ENCODE data around the gene UGDH.
"Not testable (repeated sequence)": the region's sequence is repeated elsewhere in the genome, so short reads cannot be mapped to it uniquely, and the experiment has no call there.

The UGDH gene

DNA sequence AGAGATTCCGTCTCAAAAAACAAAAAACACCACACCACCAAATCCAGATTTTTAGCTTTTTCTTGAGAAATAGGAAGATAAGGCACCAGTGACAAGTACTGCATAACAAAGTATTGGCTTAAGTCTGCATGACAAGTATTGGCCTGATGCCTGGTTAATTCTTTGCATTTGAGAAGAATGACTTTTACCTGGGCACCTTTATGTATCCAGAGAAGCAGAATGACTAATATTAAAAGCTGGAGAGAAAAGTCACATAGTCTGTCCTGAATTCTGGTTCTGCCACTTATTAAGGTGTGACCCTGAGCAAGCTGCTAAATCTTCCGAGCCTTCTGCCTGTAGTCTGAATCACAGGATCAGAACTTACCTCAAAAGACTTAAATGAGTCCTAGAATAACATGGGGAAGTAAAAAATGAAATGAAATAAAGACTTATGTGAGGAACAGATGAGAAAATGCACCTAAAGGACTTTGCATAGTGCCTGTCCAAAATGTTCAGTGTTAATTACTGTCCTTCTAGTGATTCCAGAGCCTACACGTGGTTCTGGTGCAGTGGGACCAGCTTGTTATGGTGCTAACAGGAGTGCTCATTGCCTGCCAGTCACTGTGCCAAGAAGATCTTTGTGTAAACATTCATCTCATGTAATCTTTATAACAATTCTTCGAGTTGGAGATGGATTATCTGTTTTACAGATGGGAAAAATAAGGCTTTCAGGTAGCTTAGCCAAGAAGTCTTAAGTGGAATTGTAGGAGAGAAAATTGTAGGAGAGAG, 31.6 kb downstream of the UGDH start:
- DNase-seq (ENCODE audit: low read depth in 2 of 2) = no peak

DNA sequence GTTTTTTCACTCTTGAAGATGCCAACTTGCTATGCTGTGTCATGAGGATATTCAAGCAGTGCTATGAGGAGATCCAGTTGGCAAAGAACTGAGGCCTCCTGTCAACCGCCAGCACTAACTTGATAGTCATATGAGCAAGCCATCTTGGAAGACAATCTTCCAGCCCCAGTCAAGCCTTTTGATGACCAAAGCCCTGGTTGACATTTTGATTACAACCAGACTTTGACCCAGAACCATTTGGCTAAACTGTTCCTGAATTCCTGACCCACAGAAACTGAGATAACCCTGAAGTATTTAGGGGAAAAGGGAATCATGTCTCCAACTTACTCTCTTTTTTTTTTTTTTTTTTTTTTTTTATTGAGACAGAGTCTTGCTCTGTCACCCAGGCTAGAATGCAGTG, 32.9 kb downstream of the UGDH start:
- DNase-seq (ENCODE audit: low read depth in 2 of 2) = no peak

GRCh38 chr4:39490322-39490721, 36.9 kb downstream of the UGDH start:
- no peak for DNase-seq (ENCODE audit: low read depth in 2 of 2)

DNA sequence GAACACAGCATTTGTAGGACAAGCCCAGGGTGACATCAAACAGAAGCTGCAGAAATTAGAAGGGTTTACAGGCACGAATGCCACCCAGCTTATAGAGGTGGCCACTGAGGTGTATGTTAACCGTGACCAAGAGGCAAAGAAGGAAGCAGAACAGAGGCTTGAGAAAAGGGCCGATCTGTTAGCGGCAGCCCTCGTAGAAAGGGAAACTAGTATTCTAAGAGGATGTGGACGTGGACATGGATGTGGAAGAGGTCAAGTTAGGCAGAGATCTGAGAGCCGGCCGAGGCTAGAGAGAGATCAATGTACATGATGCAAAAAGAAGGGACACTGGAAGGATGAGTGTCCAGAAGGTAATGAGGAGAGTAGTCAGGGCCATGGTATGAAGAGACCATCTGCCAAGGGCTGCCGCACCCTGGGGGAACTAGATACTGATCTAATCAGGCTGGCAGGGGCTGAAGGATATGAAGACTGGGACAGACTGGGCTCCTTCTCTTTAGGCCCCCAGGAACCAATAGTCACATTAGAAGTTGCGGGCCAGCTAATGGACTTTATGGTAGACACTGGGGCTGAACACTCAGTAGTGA, 40.9 kb downstream of the UGDH start:
- DNase-seq (ENCODE audit: low read depth in 2 of 2) = no peak

- DNase-seq (ENCODE audit: low read depth in 2 of 2) = no peak
Measured at GRCh38 chr4:39484582-39485272, 42.5 kb downstream of the UGDH start.

- DNase-seq (ENCODE audit: low read depth in 2 of 2) = no peak
Measured at GRCh38 chr4:39480902-39481695, 46.1 kb downstream of the UGDH start.

GRCh38 chr4:39480251-39480650, 47.0 kb downstream of the UGDH start:
- no peak for DNase-seq (ENCODE audit: low read depth in 2 of 2)

DNA sequence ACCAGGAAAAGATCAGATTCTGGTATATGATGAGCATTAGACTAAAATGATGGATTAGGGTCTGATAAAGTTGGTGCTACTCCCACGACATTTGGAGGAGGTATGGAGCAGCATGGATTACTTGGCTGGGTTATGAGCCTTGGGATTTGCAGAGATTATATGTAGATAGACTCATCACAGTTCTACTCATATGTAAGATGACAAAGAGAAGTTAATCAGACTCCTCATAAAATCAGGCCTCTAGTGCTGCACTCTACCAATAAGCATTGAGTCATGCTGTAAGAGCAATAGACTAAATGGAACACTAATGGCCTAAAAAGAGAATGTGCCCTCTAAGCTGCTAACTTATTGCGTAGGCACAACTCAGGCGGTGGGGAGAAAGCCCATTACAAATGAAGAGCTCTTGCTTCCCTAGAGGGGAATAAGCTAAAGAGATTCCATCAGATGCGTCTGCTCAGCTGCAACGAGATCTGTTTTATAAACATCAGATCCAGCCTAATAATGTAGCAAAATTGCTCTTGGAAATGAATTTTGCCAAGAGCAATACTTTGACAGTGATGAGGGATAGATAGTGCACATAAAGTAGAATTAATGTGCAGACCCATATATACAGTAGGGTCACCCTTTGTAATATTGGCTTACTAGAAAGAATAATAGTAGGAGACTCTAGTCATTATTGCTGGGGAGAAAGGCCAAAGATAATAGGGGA, 50.9 kb downstream of the UGDH start:
- DNase-seq (ENCODE audit: low read depth in 2 of 2) = no peak

DNA sequence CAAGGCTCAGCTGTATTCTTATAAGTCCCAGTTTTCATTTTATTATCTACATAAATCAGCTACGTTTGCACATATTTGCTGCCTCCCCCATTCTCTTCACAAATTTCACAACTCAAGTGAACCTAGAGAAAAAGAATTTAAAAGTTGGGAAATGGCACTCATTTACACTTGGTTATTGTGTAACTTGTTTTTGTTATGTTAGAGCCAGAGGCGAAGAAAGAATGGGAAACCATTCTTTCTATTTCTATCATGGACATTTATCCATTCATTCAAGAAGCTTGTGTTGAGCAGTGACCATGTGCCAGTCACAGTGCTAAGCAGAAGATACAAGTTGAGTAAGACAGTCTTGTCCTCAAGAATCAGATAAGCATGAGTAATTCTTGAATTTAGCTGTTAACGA, 54.8 kb downstream of the UGDH start:
- no peak for DNase-seq (ENCODE audit: low read depth in 2 of 2)

DNA sequence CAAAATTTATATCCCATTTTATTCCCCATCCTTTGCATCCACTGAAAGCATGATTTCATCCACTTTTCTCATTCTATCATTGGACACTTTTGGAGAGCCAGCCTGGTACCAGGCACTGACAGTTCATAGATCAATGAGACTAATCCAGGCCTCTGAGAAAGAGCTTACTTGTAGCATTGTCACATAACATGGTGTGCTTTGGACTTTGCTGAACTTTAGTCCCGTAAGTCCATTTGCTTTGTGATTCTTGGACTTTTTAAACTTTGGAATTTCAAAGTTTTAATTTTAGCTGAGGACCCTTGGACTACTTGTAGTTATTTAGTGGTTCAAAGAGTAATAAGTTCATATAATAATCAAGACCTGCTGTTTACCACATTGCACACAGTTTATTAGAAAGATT, 56.8 kb downstream of the UGDH start:
- no peak for DNase-seq (ENCODE audit: low read depth in 2 of 2)

DNA sequence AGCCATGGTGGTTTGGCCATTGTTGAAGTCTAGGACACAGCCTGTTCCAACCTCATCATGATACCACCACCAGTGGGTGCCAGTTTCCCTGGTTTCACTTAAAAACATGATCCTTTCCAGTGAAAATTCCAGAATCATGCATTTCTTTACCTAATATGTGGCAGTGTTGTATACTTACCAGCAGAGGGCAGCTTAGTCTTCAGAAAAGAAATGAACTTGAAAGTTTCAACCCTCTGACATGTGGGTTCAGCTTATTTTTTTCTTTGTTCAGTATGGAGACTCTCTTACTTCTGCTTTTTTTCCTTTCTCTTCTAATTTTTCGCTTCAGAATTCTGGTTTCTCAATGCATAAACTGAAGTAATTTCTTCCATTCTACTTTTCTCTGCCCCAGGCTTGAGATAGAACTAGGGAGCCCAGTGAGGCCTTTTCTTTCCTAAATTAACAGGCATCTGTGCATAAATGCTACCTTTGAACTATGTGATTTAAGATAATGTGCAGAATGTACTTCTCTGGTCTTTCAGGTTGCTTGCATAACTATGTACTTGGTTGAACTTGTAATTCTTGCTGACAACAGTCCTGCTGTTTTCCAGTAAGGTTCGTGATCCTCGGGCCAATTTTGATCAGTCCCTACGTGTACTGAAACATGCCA, 57.7 kb downstream of the UGDH start:
- DNase-seq (ENCODE audit: low read depth in 2 of 2) = no peak

DNA sequence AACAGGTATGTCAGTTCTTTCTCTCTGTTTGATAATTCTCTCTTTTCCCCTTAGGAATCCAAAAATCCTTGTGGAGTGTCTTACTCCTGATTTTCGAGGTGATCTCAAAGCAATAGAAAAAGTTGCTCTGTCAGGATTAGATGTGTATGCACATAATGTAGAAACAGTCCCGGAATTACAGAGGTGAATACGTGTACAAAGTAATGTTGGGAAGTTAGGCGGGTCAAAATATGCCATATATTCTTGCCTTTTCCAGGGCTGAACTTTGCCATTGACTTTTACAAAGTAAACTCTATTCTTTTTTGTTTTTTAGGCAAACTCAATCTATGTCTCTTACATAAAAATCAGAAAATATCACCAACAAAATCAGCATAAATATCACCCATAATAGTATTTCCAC, 59.8 kb downstream of the UGDH start:
- DNase-seq (ENCODE audit: low read depth in 2 of 2) = no peak

- no peak for DNase-seq (ENCODE audit: low read depth in 2 of 2)
Measured at GRCh38 chr4:39466747-39467146, 60.5 kb downstream of the UGDH start.

DNA sequence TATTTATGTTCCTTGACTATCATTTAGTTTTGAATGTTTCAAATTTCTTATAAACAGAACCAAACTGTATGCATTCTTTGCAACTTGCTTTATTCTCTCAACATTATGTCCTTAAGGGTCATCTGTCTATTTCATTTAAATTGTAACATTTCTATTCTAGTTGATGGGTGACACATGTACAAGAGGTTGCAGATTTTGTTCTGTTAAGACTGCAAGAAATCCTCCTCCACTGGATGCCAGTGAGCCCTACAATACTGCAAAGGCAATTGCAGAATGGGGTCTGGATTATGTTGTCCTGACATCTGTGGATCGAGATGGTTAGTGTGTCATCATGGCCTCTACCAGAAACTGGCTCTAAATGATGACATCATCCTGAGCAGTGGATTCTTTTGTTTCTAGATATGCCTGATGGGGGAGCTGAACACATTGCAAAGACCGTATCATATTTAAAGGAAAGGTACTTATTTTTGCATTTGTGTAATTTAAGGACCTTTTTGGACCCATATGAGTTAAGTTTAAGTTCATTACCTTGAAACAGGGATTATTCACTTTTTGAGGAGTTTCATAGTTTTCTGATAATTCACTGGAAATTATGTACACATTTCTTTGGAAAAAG, 62.2 kb downstream of the UGDH start:
- DNase-seq (ENCODE audit: low read depth in 2 of 2) = no peak

DNA sequence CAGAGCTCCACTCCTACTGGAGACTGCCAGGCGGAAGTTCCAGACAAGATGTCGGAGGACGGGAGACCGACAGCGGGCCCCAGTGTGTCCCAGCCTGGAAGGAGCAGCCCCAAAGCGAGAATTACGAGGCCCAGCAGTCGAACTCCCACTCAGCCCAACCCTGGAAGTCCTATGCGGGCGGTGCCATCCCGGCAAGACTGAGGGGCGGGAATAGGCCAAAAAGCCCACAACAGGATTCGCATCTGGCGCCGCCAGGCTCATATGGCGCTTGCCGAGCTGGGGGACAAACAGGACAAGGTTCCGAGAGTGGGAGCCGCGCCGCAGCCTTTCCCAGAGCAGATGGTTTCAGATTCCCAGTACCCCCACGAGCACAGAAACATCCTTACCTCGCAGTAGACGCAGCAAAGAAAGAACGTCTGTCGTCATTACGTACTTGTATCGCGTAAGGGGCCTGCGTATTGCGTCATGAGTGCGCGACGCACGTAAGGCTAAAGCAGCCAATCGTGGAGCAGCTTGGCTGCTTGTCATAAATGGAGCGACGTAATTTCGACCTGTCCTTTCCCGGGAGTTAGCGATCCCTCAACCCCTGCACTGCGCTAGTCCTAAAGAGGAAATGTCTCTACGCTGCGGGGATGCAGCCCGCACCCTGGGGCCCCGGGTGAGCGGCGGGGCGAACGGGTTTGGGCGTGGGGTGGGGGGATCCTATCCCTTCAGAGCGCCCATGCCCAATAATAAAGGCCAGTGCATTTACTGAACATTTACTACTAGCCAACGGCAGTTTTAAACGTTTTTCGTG, 68.5 kb downstream of the UGDH start, which contains the start of the genes LIAS and RPL9:
LIAS (plus strand) TSS at position 552 of the 796 bp plus-strand sequence; CDS start at position 614, 62 bp downstream.
RPL9 (minus strand) TSS at position 418 of the 796 bp plus-strand sequence. CDS start 483 bp downstream, outside the sequence.
- peak; percentile 90 to 91 for DNase-seq (ENCODE audit: low read depth in 2 of 2)

GRCh38 chr4:39458161-39458504, 69.1 kb downstream of the UGDH start:
- not testable (repeated sequence) for DNase-seq (ENCODE audit: low read depth in 2 of 2)

DNA sequence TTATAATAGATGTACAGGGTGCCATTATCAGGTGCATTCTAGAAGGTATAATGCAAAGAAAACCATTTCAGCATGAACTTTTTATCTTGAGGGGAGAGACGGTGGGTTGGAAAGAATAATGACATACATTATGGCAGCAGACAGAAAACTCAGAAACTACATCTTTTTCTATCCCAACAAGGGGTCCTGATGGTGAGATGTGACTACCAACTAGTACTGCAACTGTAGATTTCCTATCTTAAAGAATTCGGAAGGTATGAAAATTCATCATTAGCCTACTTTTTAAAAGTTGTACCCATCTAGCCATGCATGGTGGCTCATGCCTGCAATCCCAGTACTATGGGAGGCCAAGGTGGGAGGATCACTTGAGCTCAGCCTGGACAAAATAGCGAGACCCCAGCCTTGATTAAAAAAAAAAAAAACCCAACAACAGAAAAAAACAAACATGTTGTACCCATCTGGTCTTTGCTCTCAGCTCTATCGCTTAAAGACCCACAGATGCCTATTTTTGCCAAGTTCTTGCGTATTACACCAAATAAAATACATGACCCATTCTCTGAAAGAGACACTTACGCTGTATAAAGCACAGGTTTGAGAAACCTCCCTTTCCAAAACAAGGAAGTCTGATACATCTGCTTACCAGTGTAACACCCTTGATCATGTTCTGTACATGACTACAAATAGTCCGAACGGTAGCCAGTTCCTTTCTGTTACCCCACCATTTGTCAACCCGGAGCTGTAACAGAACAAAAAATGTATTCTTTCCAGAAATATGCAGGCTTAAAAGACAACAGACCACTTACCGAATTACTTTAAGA, 70.1 kb downstream of the UGDH start:
- no peak for DNase-seq (ENCODE audit: low read depth in 2 of 2)

- no peak for DNase-seq (ENCODE audit: low read depth in 2 of 2)
Measured at GRCh38 chr4:39455486-39455885, 71.8 kb downstream of the UGDH start.

DNA sequence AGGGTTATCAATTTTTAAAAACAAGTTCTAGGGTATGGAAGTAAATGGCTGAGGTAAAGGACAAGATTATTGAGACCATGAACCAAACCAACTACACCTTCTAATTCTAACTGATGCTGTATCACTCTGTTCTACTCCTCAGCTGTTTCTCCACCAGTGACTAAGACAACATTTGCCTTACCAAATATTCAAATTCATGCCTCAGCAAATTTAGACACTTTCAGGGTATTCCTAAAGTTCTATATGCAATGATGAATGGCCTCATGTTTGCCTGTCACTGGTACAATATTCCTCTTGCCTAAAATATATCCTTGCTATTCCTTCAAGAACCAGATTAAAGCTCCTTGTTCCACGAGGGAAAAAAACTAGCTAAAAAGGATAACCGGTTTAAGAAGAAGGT, 73.5 kb downstream of the UGDH start:
- no peak for DNase-seq (ENCODE audit: low read depth in 2 of 2)
